Measurements from ENCODE around the gene DROSHA.

DROSHA gene

GRCh38 chr5:31469466-31469865 is 62.4 kb downstream of the DROSHA start:
- DNase-seq, result no peak

GRCh38 chr5:31465291-31465690 is 66.6 kb downstream of the DROSHA start:
- no peak for DNase-seq

GRCh38 chr5:31464081-31464480 is 67.8 kb downstream of the DROSHA start:
- DNase-seq, result no peak

DNA sequence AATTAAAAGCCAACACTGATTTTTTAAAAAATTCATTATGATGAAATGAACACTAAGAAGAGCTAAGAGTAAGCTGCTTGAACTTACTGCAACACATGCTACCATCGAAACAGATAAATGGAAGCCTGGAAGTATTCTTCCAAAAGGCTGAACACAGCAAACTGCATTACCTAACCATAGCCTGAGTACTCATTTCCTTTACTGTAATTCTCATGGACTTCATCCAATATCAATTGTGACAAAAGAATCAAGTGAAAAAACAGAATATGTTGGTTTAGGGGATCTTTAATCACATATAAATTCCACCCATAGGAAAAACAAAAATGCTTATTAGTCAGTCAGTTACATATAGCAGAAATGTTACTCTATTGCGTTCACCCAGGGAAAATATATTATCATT is 68.5 kb downstream of the DROSHA start:
- DNase-seq, result no peak

DNA sequence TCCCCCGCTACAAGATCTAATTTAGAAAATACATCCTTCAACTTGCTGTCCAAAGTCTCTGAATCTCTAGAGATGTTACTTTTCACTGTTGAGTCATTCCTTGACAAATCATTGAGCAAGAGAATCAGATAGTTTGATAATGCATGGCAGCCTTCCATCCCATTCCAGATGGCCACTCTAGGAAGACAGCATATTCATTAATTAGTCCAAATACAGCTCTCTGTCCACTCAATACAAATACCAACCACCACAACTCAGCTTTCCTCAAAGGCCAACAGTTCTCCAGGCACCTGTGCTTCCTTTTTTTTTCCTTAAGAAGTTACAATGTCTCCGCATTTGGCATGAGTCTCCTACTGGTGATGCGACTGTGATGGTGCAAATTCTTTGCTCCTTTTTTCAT is 72.3 kb downstream of the DROSHA start:
- DNase-seq, result no peak

- DNase-seq, result no peak
These were observed 76.7 kb downstream of the DROSHA start for GRCh38 chr5:31455172-31455571.

- DNase-seq, result no peak
These were observed 78.4 kb downstream of the DROSHA start for GRCh38 chr5:31453522-31453921.

- DNase-seq, result no peak
These were observed 79.6 kb downstream of the DROSHA start for GRCh38 chr5:31452314-31452713.

DNA sequence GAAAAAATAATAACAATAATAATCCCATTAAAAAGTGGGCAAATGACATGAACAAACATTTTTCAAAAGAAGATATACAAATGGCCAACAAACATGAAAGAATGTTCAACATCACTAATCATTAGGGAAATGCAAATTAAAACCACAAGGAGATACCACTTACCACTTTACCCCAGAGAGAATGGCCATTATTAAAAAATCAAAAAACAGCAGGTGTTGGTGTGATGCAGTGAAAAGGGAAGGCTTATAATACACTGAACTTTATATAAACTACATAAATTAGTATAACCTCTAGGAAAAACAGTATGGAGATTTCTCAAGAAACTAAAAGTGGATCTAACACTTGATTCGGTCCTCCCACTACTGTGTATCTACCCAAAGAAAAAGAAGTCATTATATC is 81.9 kb downstream of the DROSHA start:
- DNase-seq, result no peak

DNA sequence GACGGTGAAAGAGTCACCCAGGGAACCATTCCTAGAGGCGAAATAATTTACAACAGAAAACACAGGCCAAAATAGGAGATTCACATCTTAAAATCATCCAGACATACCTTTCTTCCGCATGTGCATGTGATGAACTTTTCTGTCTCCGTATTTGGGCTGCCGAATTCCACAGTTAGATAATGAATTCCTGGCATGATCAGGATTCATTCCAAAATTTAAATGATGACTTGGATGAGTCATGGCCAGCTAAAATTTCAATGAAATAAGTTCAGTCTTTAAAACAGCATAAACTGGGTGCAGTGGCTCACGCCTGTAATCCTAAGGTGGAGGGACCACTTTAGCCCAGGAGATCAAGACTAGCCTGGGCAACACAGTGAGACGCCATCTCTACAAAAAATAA is 82.7 kb downstream of the DROSHA start:
- DNase-seq, result no peak

DNA sequence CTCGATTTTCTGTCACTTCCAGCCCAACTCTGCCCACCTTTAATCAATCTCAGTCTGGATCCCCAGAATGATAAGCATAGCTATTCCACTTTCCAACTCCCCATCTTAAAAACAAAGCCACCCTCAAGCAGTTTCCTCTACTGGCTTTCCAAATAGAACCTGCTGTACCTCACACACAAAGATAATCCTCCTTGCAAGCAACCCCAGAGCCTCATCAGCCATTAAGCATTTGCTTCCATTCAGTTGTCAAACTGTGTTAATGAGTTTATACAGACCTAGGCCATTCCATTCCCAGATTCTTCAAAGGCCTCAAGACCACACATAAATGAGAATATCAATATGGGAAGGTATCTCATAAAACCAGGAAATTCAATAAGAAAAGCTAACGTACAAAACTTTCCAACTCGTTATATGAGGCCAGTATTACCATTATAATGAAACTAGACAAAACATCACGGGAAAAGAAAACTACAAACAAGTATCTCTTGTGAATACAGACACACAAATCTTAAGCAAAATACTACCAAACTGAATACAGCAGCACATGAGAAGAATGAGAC is 86.8 kb downstream of the DROSHA start:
- DNase-seq, result no peak

GRCh38 chr5:31443572-31443971 is 88.3 kb downstream of the DROSHA start:
- DNase-seq, result no peak

DNA sequence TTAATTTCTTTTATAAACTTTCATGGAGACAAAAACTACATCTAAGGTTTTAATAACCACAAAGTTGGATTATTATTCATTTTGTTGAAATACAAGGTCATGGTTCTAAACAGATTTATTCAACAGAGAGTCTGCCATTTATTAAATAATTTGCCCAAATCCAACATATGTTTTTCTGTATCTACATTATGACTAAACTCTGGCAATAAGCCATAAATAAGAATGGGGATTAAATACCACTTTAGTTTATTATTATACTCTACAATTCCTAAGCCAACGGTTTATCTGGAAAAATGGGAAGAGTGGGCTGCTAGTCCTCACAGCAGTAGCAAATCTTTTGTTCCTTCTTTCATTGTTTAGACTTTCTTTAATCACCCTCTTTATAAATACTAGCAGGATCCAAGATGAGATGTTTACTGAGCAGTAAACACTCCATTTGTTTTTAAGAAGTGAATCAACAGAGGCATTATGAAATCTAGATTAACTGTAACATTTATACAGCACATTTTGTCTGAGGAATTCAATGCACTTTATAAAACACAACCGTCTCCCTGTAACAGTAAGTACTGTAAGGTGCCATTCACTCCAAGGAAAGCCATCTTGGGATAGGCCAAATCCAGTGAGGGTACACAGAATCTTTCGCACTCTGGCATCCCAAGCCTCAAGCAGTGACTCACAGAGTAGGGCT is 89.7 kb downstream of the DROSHA start:
- no peak for DNase-seq

- DNase-seq, result no peak
These were observed 95.0 kb downstream of the DROSHA start for GRCh38 chr5:31436851-31437250.

GRCh38 chr5:31435730-31436129 is 96.2 kb downstream of the DROSHA start:
- no peak for DNase-seq

GRCh38 chr5:31434898-31435297 is 97.0 kb downstream of the DROSHA start:
- DNase-seq, result no peak

GRCh38 chr5:31433229-31433628 is 98.7 kb downstream of the DROSHA start:
- no peak for DNase-seq

DNA sequence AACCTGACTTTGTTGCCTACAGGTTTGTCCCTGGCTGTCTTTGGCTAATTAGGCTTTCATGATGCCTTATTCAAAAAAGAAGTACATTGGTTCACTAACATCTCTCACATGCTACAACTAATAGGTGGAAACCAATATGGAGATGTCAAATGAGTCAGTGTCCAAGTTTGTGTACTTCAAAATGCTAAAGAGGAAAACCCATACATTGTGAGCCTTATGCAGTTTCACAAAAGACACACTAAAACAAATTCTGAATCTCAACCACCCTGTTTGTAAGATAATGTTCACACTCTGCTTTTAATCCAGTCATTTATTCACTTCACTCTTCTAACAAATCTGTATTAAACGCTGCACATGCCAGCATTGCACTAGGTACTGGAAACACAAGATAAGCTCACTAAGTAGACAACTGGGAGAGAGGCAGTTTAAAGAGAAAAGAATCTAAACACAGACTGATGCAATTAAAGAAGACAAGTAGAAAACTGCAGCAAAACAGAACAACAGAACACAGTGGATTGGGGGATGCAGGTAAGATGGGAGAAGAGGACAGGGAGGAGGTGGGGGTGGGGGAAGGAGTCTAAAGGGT is 104.1 kb downstream of the DROSHA start:
- DNase-seq, result no peak

- DNase-seq, result no peak
These were observed 104.7 kb downstream of the DROSHA start for GRCh38 chr5:31427013-31427723.

- no peak for DNase-seq
These were observed 109.9 kb downstream of the DROSHA start for GRCh38 chr5:31421806-31422586.

GRCh38 chr5:31417512-31417911 is 114.4 kb downstream of the DROSHA start:
- DNase-seq, result no peak

DNA sequence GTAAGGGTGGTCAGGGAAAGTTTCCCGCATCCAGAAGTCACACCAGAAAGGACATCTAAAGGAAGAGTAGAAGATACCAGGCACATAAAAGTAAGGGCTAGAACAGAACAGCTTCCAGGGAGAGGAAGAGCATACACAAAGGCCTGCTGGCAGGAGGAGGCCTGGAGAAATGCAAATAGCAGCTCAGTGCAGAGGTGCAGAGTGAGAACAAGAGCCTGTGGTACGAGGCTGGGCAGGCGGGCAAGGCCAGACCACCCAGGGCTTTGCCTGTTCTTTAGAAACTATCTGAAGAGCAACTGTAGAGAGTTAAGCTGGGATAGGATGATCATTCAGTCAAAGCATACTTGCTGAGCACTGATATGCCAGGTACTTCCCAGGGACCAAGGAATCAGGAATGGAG is 115.3 kb downstream of the DROSHA start:
- DNase-seq, result no peak

DNA sequence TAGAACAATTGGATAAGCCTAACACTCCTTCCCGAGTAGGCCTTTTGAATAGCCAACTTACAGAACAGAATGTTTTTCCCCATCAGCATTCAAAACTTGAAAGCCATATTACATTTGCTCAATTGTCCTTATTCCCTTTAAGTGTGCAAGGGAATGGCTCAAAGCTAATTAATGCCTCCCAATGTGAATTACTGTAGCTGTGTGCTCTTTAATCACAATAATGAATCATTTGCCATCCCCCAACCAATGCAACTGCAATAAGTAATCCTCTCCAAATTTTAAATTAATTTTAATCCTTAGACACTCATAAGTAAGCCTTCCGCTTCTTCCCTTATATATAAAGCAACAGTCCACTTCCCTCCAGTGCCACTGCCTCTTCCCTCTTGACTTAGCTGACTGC is 115.9 kb downstream of the DROSHA start:
- DNase-seq, result no peak

Measured in T1000 (cell line).